H1 (cell line): ENCODE data around the gene BSN. TPM values are rescaled to one million over a fixed set of nuclear protein-coding genes. Genes with fewer than 3 reads are reported as not detected.

Experiments used
- CTCF ChIA-PET: fragments of 300-600 bp; sonication (Branson Sonifier 250); formaldehyde crosslinking; loops from one replicate; lab custom pipeline; 2021; ENCODE audit not compliant: partially characterized antibody; lab: Charles Lee
- POLR2A ChIA-PET: fragments of 300-600 bp; sonication (Branson Sonifier 250); formaldehyde crosslinking; loops from one replicate; lab custom pipeline; 2021; ENCODE audit warnings: inconsistent platforms; ENCODE audit not compliant: partially characterized antibody; lab: Charles Lee
- DNase-seq, 2 experiments: peaks; one replicate each; pipeline versions ENCODE4 v3.0.0 to v3.0.0-alpha.2; 2010 to 2022; ENCODE audit warnings: low spot score in 2 of 2, low read depth in 1 of 2, mixed read lengths in 1 of 2
- FAIRE-seq: peaks from 2 replicates; lab custom pipeline; 2011; peaks lifted over from hg19 to GRCh38; lab: Jason Lieb, UNC
- H2AFZ ChIP-seq: 2 replicates; pipeline ENCODE4 v1.8.1; 2012; ENCODE audit warnings: low read length, inconsistent platforms
- H2AK5ac ChIP-seq: 2 replicates; pipeline ENCODE4 v1.6.1; 2013; ENCODE audit warnings: low read depth, low read length
- H2BK120ac ChIP-seq: replicated peaks from 2 replicates; pipeline ENCODE3; 2013; ENCODE audit warnings: low read depth, low read length, inconsistent platforms
- H2BK12ac ChIP-seq: 2 replicates; pipeline ENCODE4 v1.6.1; 2013; ENCODE audit warnings: low read depth, low read length
- H2BK15ac ChIP-seq: 2 replicates; pipeline ENCODE4 v1.6.1; 2013; ENCODE audit warnings: low read length
- H2BK20ac ChIP-seq: 2 replicates; pipeline ENCODE4 v1.6.1; 2013; ENCODE audit warnings: low read length
- H2BK5ac ChIP-seq: 2 replicates; pipeline ENCODE4 v1.6.1; 2013; ENCODE audit warnings: low read depth, low read length
- H3K14ac ChIP-seq: 2 replicates; pipeline ENCODE4 v1.6.1; 2013; ENCODE audit warnings: inconsistent platforms; ENCODE audit not compliant: insufficient read length
- H3K18ac ChIP-seq: 2 replicates; pipeline ENCODE4 v1.6.1; 2013; ENCODE audit warnings: low read length; ENCODE audit errors: extremely low read depth
- H3K23ac ChIP-seq: 2 replicates; pipeline ENCODE4 v1.6.1; 2013; ENCODE audit warnings: inconsistent platforms; ENCODE audit not compliant: insufficient read length
- H3K23me2 ChIP-seq: 2 replicates; pipeline ENCODE4 v1.6.1; 2013; ENCODE audit warnings: low read depth, low read length
- H3K27ac ChIP-seq: 2 replicates; pipeline ENCODE4 v1.6.1; 2011; ENCODE audit warnings: low read depth, low read length, inconsistent platforms
- H3K27me3 ChIP-seq, 4 experiments: replicated peaks in 1 of 4; 1 replicate in 1 of 4; 2 replicates in 3 of 4; pipeline versions ENCODE4 v1.6.1 to v1.8.1; 2011 to 2013; ENCODE audit warnings: low read length in 3 of 4, mild to moderate bottlenecking in 3 of 4, inconsistent platforms in 2 of 4, mixed read lengths in 2 of 4, moderate library complexity in 1 of 4; ENCODE audit not compliant: control insufficient read depth in 3 of 4, insufficient read depth in 3 of 4; ENCODE audit errors: extremely low read depth in 1 of 4
- H3K36me3 ChIP-seq, 4 experiments: 2 replicates each; pipeline versions ENCODE4 v1.6.1 to v1.8.1; 2011 to 2013; ENCODE audit warnings: mild to moderate bottlenecking in 4 of 4, low read length in 3 of 4, moderate library complexity in 2 of 4, control low read depth in 1 of 4, inconsistent platforms in 1 of 4; ENCODE audit not compliant: insufficient read depth in 4 of 4, control insufficient read depth in 2 of 4
- H3K4ac ChIP-seq: replicated peaks from 2 replicates; pipeline ENCODE3; 2013; ENCODE audit warnings: low read length, low read depth, mixed read lengths, inconsistent platforms; ENCODE audit not compliant: insufficient read length
- H3K4me1 ChIP-seq, 4 experiments: replicated peaks in 1 of 4; 1 replicate in 1 of 4; 2 replicates in 3 of 4; pipeline versions ENCODE4 v1.6.1 to v1.8.1; 2011 to 2013; ENCODE audit warnings: low read length in 3 of 4, inconsistent platforms in 2 of 4, mixed read lengths in 1 of 4; ENCODE audit not compliant: insufficient read depth in 4 of 4, control insufficient read depth in 3 of 4
- H3K4me2 ChIP-seq, 2 experiments: 2 replicates each; pipeline versions ENCODE4 v1.6.1 to v1.8.1; 2011 to 2013; ENCODE audit warnings: low read depth in 2 of 2, low read length in 2 of 2, control low read depth in 1 of 2, inconsistent platforms in 1 of 2, mild to moderate bottlenecking in 1 of 2; ENCODE audit not compliant: insufficient read depth in 1 of 2
- H3K4me3 ChIP-seq, 4 experiments: fragments of 200-600, 300-600 bp in 1 of 4; sonication (generic), shearing (Covaris generic), sonication (Bioruptor Twin) in 1 of 4; 2 replicates each; pipeline versions ENCODE4 v1.5.1 to v1.8.1; 2011 to 2016; ENCODE audit warnings: low read length in 4 of 4, low read depth in 3 of 4, control low read depth in 2 of 4, inconsistent platforms in 2 of 4, mild to moderate bottlenecking in 2 of 4, mixed read lengths in 1 of 4, moderate library complexity in 1 of 4; ENCODE audit not compliant: insufficient read depth in 2 of 4; ENCODE audit errors: extremely low read depth in 1 of 4
- H3K56ac ChIP-seq: replicated peaks from 2 replicates; pipeline ENCODE3; 2013; ENCODE audit warnings: low read depth, mild to moderate bottlenecking, mixed read lengths, low read length, inconsistent platforms; ENCODE audit not compliant: insufficient read length
- H3K79me1 ChIP-seq: 2 replicates; pipeline ENCODE4 v1.6.1; 2013; ENCODE audit warnings: low read depth, low read length, control low read depth
- H3K79me2 ChIP-seq, 2 experiments: 2 replicates each; pipeline versions ENCODE4 v1.6.1 to v1.8.1; 2012 to 2013; ENCODE audit warnings: low read length in 2 of 2, mild to moderate bottlenecking in 2 of 2, inconsistent platforms in 1 of 2; ENCODE audit not compliant: insufficient read depth in 2 of 2, control insufficient read depth in 1 of 2
- H3K9ac ChIP-seq, 4 experiments: replicated peaks in 1 of 4; 1 replicate in 1 of 4; 2 replicates in 3 of 4; pipeline versions ENCODE4 v1.6.1 to v1.8.1; 2011 to 2013; ENCODE audit warnings: low read depth in 3 of 4, low read length in 3 of 4, control low read depth in 2 of 4, mild to moderate bottlenecking in 2 of 4, moderate library complexity in 2 of 4, inconsistent platforms in 1 of 4; ENCODE audit errors: extremely low read depth in 1 of 4
- H3K9me3 ChIP-seq, 2 experiments: 2 replicates each; pipeline versions ENCODE4 v1.6.1 to v1.8.1; 2012 to 2013; ENCODE audit warnings: mild to moderate bottlenecking in 2 of 2, moderate library complexity in 2 of 2, control low read depth in 1 of 2, inconsistent platforms in 1 of 2, low read depth in 1 of 2, low read length in 1 of 2, mixed read lengths in 1 of 2; ENCODE audit not compliant: insufficient read depth in 2 of 2
- H4K20me1 ChIP-seq, 2 experiments: replicated peaks in 1 of 2; 2 replicates each; pipeline versions ENCODE3 to v1.8.1; 2011 to 2013; ENCODE audit warnings: inconsistent platforms in 2 of 2, low read length in 2 of 2, mild to moderate bottlenecking in 1 of 2; ENCODE audit not compliant: insufficient read depth in 2 of 2, control insufficient read depth in 1 of 2
- H4K5ac ChIP-seq: 2 replicates; pipeline ENCODE4 v1.6.1; 2013; ENCODE audit warnings: low read length, low read depth, mixed read lengths, inconsistent platforms; ENCODE audit not compliant: insufficient read length
- H4K8ac ChIP-seq: 2 replicates; pipeline ENCODE4 v1.8.0; 2013; ENCODE audit warnings: mild to moderate bottlenecking, moderate library complexity, low read length, inconsistent platforms; ENCODE audit not compliant: insufficient read depth; ENCODE audit errors: extremely low read depth
- H4K91ac ChIP-seq: replicated peaks from 2 replicates; pipeline ENCODE3; 2013; ENCODE audit warnings: low read length, mixed read lengths, inconsistent platforms; ENCODE audit not compliant: insufficient read length
- CTBP2 ChIP-seq: IDR thresholded peaks from 2 replicates; pipeline ENCODE4 v1.7.0; 2011; ENCODE audit warnings: borderline replicate concordance, mild to moderate bottlenecking, moderate library complexity, mixed read lengths, low read length; ENCODE audit not compliant: insufficient read depth, insufficient read length
- GTF2F1 ChIP-seq: IDR thresholded peaks from 2 replicates; pipeline ENCODE4 v1.6.1; 2012; ENCODE audit warnings: low read depth, low read length, improper control_type of control experiment, borderline replicate concordance
- HDAC6 ChIP-seq: IDR thresholded peaks from one replicate; pipeline ENCODE4 v1.7.1; 2012; ENCODE audit warnings: low read depth, mild to moderate bottlenecking, inconsistent platforms, low read length, moderate library complexity
- KDM4A ChIP-seq: IDR thresholded peaks from one replicate; pipeline ENCODE4 v1.7.1; 2012; ENCODE audit warnings: low read depth, mild to moderate bottlenecking, moderate library complexity, low read length, inconsistent platforms; ENCODE audit not compliant: severe bottlenecking
- KDM5A ChIP-seq: fragments of 200-600 bp; IDR thresholded peaks from 2 replicates; pipeline ENCODE4 v1.7.1; 2012; ENCODE audit warnings: mild to moderate bottlenecking, low read length, inconsistent platforms, mixed read lengths
- POLR2AphosphoS5 ChIP-seq: IDR thresholded peaks from 2 replicates; pipeline ENCODE4 v1.6.1; 2011; ENCODE audit warnings: low read depth, low read length
- RNF2 ChIP-seq: fragments of 200-900, 300-1000 bp; sonication (generic); IDR thresholded peaks from 2 replicates; pipeline ENCODE4 v1.7.1; 2016; ENCODE audit warnings: borderline replicate concordance, low read depth, mild to moderate bottlenecking, antibody characterized with exemption, low read length; ENCODE audit not compliant: poor library complexity, severe bottlenecking; ENCODE audit errors: missing control alignments
- SP2 ChIP-seq: IDR thresholded peaks from 2 replicates; pipeline ENCODE4 v1.6.1; 2012; ENCODE audit warnings: mild to moderate bottlenecking, low read length, inconsistent platforms
- TCF12 ChIP-seq: IDR thresholded peaks from 2 replicates; pipeline ENCODE4 v1.6.1; 2011; ENCODE audit warnings: low read depth, mild to moderate bottlenecking, low read length
- polyA plus RNA-seq, 7 experiments: library from polyadenylated mRNA; depleted of rRNA in 3 of 7; stranded (reverse) in 5 of 7; unstranded in 2 of 7; fragments of >200 nt in 5 of 7; fragments of 200-250 nt in 2 of 7; gene quantifications; 1 replicate in 5 of 7; 2 replicates in 1 of 7; 4 replicates in 1 of 7; pipeline versions ENCODE4 v1.2.1 to v1.2.3, GENCODE V29; 2011 to 2013; ENCODE audit warnings: missing spikeins in 2 of 7, mixed read lengths in 2 of 7
- total RNA-seq: library from RNA; stranded (reverse); fragmentation: NEBNext Ultra II Directional; extraction: Animal tissue kit (Norgen Biotek cat#: 25700); gene quantifications from 2 replicates; pipeline ENCODE4 v1.2.1, GENCODE V29; 2021
- TF ChIP-seq, protein P1 (sequence below), 3 experiments: IDR thresholded peaks; 1 replicate in 2 of 3; 2 replicates in 1 of 3; pipeline versions ENCODE4 v1.5.1 to v1.6.1; 2011; ENCODE audit warnings: low read length in 3 of 3, mild to moderate bottlenecking in 3 of 3, inconsistent platforms in 2 of 3, low read depth in 1 of 3, moderate library complexity in 1 of 3; ENCODE audit not compliant: insufficient read depth in 1 of 3; ENCODE audit errors: control extremely low read depth in 1 of 3

BSN gene
- total and polyA plus RNA-seq, 2 of the 8 experiments (the other 6 are each of a cell fraction or from before 2014, with no cell fraction given): 0.60 to 3.0 TPM

DNA sequence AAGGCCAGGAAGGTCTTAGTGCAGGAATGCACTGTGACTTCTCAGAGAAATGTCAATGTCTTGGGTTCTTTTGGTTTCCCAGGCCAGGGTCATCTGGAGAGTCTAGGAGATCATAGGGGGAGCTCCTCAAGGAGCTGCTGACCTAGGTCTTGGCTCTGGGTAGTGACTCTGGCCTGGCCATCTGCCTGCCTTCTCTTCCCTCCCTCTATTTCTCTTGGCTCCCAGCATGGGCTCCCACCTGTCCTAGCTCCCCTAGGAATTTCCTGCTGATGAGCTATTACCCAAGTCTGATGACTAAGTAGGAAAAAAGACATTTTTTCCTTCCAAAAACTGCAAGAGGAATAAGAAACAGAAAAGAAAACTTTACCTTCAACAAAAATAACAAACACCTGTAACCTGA is 57.4 kb downstream of the BSN start:
- Histone ChIP-seq H3K4me2 (no peak overlapping the region), H4K8ac (no peak overlapping the region), H3K14ac (no peak overlapping the region), H3K23me2 (no peaks in the 10 kb centered on the region), H3K4me3 (no peak overlapping the region), H3K56ac (no peak overlapping the region), H2BK12ac (no peak overlapping the region), H3K79me1 (no peaks in the 10 kb centered on the region), H3K23ac (no peak overlapping the region), H3K27me3 (no peaks in the 10 kb centered on the region; a peak in 1 of 7 replicates), H2BK5ac (no peak overlapping the region), H2AK5ac (no peak overlapping the region), H3K27ac (no peak overlapping the region), H3K4ac (no peak overlapping the region), H2BK15ac (no peak overlapping the region), H3K9ac (no peak overlapping the region), H3K9me3 (no peaks in the 10 kb centered on the region; a peak in 1 of 4 replicates), H4K20me1 (no peaks in the 10 kb centered on the region), H3K18ac (no peak overlapping the region), H4K91ac (no peak overlapping the region), H4K5ac (no peak overlapping the region), H2BK20ac (no peak overlapping the region), H3K79me2 (no peaks in the 10 kb centered on the region), H2AFZ (no peak overlapping the region), H3K36me3 (no peaks in the 10 kb centered on the region), H3K4me1 (peaks cover 0 to 7% (median 3%) of the 10 kb centered on the region in 4 experiments; a peak in 4 of 7 replicates), H2BK120ac (no peak overlapping the region)
- CTCF ChIA-PET: interaction anchor here (0.7 to 2.2 kb wide), 3 partner anchors 17 to 45 kb away, joined by 3 to 7 read pairs (median 6); no protein-coding TSS in a partner anchor
- no peak for FAIRE-seq
- TF ChIP-seq POLR2AphosphoS5: no peak
- TF ChIP-seq, protein P1, sequence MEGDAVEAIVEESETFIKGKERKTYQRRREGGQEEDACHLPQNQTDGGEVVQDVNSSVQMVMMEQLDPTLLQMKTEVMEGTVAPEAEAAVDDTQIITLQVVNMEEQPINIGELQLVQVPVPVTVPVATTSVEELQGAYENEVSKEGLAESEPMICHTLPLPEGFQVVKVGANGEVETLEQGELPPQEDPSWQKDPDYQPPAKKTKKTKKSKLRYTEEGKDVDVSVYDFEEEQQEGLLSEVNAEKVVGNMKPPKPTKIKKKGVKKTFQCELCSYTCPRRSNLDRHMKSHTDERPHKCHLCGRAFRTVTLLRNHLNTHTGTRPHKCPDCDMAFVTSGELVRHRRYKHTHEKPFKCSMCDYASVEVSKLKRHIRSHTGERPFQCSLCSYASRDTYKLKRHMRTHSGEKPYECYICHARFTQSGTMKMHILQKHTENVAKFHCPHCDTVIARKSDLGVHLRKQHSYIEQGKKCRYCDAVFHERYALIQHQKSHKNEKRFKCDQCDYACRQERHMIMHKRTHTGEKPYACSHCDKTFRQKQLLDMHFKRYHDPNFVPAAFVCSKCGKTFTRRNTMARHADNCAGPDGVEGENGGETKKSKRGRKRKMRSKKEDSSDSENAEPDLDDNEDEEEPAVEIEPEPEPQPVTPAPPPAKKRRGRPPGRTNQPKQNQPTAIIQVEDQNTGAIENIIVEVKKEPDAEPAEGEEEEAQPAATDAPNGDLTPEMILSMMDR (IDR thresholded peaks at IDR 0.05; ENCODE audit: control extremely low read depth in 1 of 3, insufficient read depth in 1 of 3, low read depth in 1 of 3, low read length in 3 of 3): no peak
- no peak for TF ChIP-seq SP2
- TF ChIP-seq CTBP2: no peak
- TF ChIP-seq KDM4A: no peak
- no peak for TF ChIP-seq TCF12
- TF ChIP-seq KDM5A: no peak
- TF ChIP-seq GTF2F1: no peak
- TF ChIP-seq HDAC6: no peak
- TF ChIP-seq RNF2: no peak
- no peak for DNase-seq
- POLR2A ChIA-PET: no interaction called here
